Measurements from ENCODE around the gene PAFAH2. TPM values are rescaled to one million over a fixed set of nuclear protein-coding genes. Genes with fewer than 3 reads are reported as not detected.

PAFAH2 gene
- total RNA-seq (ENCODE audit: unreplicated experiment) = 6.3 TPM
- long read RNA-seq, partial matches to known transcripts = 0 of 4 reads
- long read RNA-seq, other reads (novel, unspliced or antisense) = 1 of 4 reads

- DNase-seq = peak; percentile 95
- Mint-ChIP-seq H3K36me3 (ENCODE audit: unreplicated experiment) (no peaks in the 10 kb centered on the region), H3K9me3 (ENCODE audit: unreplicated experiment) (peaks cover 11% of the 10 kb centered on the region), H3K4me3 (ENCODE audit: unreplicated experiment) (peak within 1 kb of the TSS; percentile 97), H3K27ac (ENCODE audit: unreplicated experiment) (peak within 1 kb of the TSS; percentile 98), H3K4me1 (ENCODE audit: low read depth, unreplicated experiment) (peaks cover 36% of the 10 kb centered on the region), H3K27me3 (ENCODE audit: unreplicated experiment) (peaks cover 15% of the 10 kb centered on the region)
- peak; percentile 95 for TF ChIP-seq CTCF (IDR thresholded peaks at IDR 0.05; ENCODE audit: partially characterized antibody, unreplicated experiment)
Observed at GRCh38 chr1:25997828-25998761, at the start of gene PAFAH2. Gene PAFAH2, minus strand, starts transcription at chr1:25998063. Its CDS starts 7,247 bp downstream, at chr1:25990816.

GRCh38 chr1:26047278-26047874 is 49.5 kb upstream of the PAFAH2 start:
- DNase-seq = no peak
- Mint-ChIP-seq H3K4me3 (ENCODE audit: unreplicated experiment) (no peak overlapping the region), H3K27me3 (ENCODE audit: unreplicated experiment) (peaks cover 18% of the 10 kb centered on the region), H3K36me3 (ENCODE audit: unreplicated experiment) (no peaks in the 10 kb centered on the region), H3K4me1 (ENCODE audit: low read depth, unreplicated experiment) (peaks cover 5% of the 10 kb centered on the region), H3K9me3 (ENCODE audit: unreplicated experiment) (no peaks in the 10 kb centered on the region), H3K27ac (ENCODE audit: unreplicated experiment) (no peak overlapping the region)
- no peak for TF ChIP-seq CTCF (IDR thresholded peaks at IDR 0.05; ENCODE audit: partially characterized antibody, unreplicated experiment)

- Mint-ChIP-seq H3K4me3 (ENCODE audit: unreplicated experiment) (no peak overlapping the region), H3K36me3 (ENCODE audit: unreplicated experiment) (no peaks in the 10 kb centered on the region), H3K27ac (ENCODE audit: unreplicated experiment) (no peak overlapping the region), H3K27me3 (ENCODE audit: unreplicated experiment) (peaks cover 18% of the 10 kb centered on the region), H3K4me1 (ENCODE audit: low read depth, unreplicated experiment) (peaks cover 5% of the 10 kb centered on the region), H3K9me3 (ENCODE audit: unreplicated experiment) (no peaks in the 10 kb centered on the region)
- TF ChIP-seq CTCF (IDR thresholded peaks at IDR 0.05; ENCODE audit: partially characterized antibody, unreplicated experiment) = no peak
- no peak for DNase-seq
Observed at GRCh38 chr1:26046246-26047095, 48.6 kb upstream of the PAFAH2 start.

GRCh38 chr1:26045722-26046245 is 47.9 kb upstream of the PAFAH2 start, which contains the start of gene SLC30A2:
Gene SLC30A2, minus strand, starts transcription at chr1:26046118. Its CDS starts 222 bp downstream, at chr1:26045896.
- TF ChIP-seq CTCF (IDR thresholded peaks at IDR 0.05; ENCODE audit: partially characterized antibody, unreplicated experiment) = no peak
- peak; percentile 46 for DNase-seq
- Mint-ChIP-seq H3K4me1 (ENCODE audit: low read depth, unreplicated experiment) (peaks cover 5% of the 10 kb centered on the region), H3K36me3 (ENCODE audit: unreplicated experiment) (no peaks in the 10 kb centered on the region), H3K27ac (ENCODE audit: unreplicated experiment) (no peak within 1 kb of the TSS), H3K27me3 (ENCODE audit: unreplicated experiment) (peaks cover 17% of the 10 kb centered on the region), H3K9me3 (ENCODE audit: unreplicated experiment) (no peaks in the 10 kb centered on the region), H3K4me3 (ENCODE audit: unreplicated experiment) (peak within 1 kb of the TSS; percentile 60)

Data from glutamatergic neuron (in vitro differentiated cells).